ENCODE measurements around the gene TRPM7. TPM values are rescaled to one million over a fixed set of nuclear protein-coding genes. Genes with fewer than 3 reads are reported as not detected.
"Not testable (repeated sequence)": the region's sequence is repeated elsewhere in the genome, so short reads cannot be mapped to it uniquely, and the experiment has no call there.

TRPM7 gene
- total and polyA plus RNA-seq, 4 experiments from 2014 or later = 12.2 to 66.7 (median 40.1) TPM

DNA sequence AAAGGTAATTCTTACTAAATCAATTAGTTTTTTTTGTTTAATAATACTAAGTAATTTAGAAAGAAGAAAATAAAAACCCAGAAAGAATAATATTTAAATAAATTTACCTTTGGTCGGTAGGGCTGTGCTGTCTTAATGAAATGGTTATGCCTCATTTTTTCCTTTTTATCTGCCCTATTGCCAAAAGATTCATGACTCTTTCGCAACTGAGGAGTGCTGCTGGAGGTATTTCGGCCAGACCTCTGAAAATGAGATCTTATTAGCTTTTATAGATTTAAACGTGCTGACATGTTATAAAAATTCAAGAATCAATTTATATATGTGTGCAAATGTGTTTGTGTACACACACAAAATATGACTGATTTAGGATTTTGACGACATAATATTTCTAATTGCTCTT is 73.0 kb downstream of the TRPM7 start:
- CTCF ChIA-PET (ENCODE audit: partially characterized antibody) = no interaction called here
- Mint-ChIP-seq H3K4me1 (no peaks in the 10 kb centered on the region), H3K27me3 (no peaks in the 10 kb centered on the region), H3K9me3 (no peaks in the 10 kb centered on the region), H3K27ac (no peak overlapping the region), H3K4me3 (no peak overlapping the region), H3K36me3 (peaks cover 36 to 52% of the 10 kb centered on the region in 2 donors)
- no peak for DNase-seq
- H3K9me3 ChIP-seq (ENCODE audit: control insufficient read depth in 1 of 2, low read length in 2 of 2) = no peaks in the 10 kb centered on the region
- no peaks in the 10 kb centered on the region for H3K27me3 ChIP-seq (ENCODE audit: insufficient read depth, low read length)
- H3K27ac ChIP-seq (ENCODE audit: low read depth, low read length) = no peak overlapping the region
- POLR2A ChIA-PET (ENCODE audit: partially characterized antibody) = no interaction called here
- peaks cover 26% of the 10 kb centered on the region for H3K36me3 ChIP-seq (ENCODE audit: insufficient read depth, low read length)
- H3K4me3 ChIP-seq (ENCODE audit: low read length in 2 of 2) = no peak overlapping the region
- H3K4me1 ChIP-seq (ENCODE audit: insufficient read depth, low read length) = no peaks in the 10 kb centered on the region
- intact Hi-C loops (cut with micrococcal nuclease) = no loop called here

DNA sequence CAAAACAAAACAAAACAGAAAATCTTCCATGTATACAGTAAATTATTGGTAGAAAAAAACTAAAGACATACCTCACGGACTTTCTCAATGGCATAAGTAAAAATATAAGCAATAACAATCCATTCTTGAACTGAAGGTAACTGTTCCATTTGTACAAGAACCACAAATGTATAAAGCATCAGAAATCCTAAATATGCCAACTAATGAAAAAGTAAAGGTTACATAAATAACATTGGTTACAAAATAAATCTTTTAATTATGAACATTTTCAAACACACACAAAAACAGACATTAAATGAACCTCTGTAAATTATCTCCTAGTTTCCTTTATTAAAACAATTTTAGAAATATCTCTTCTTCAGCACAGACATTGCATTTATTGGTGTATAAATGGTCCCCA is 79.5 kb downstream of the TRPM7 start:
- Mint-ChIP-seq H3K27me3 (no peaks in the 10 kb centered on the region), H3K4me3 (no peak overlapping the region), H3K9me3 (peaks cover 0 to 8% (median 0%) of the 10 kb centered on the region in 8 donors), H3K27ac (no peak overlapping the region), H3K4me1 (no peaks in the 10 kb centered on the region), H3K36me3 (peaks cover 66 to 76% of the 10 kb centered on the region in 2 donors)
- Histone ChIP-seq H3K27ac (ENCODE audit: low read depth, low read length) (no peak overlapping the region), H3K36me3 (ENCODE audit: insufficient read depth, low read length) (peaks cover 33% of the 10 kb centered on the region), H3K4me1 (ENCODE audit: insufficient read depth, low read length) (no peaks in the 10 kb centered on the region), H3K9me3 (ENCODE audit: control insufficient read depth in 1 of 2, low read length in 2 of 2) (no peaks in the 10 kb centered on the region), H3K27me3 (ENCODE audit: insufficient read depth, low read length) (no peaks in the 10 kb centered on the region), H3K4me3 (ENCODE audit: low read length in 2 of 2) (no peak overlapping the region)
- CTCF ChIA-PET (ENCODE audit: partially characterized antibody) = no interaction called here
- no peak for DNase-seq
- POLR2A ChIA-PET (ENCODE audit: partially characterized antibody) = no interaction called here
- intact Hi-C loops (cut with micrococcal nuclease) = no loop called here

DNA sequence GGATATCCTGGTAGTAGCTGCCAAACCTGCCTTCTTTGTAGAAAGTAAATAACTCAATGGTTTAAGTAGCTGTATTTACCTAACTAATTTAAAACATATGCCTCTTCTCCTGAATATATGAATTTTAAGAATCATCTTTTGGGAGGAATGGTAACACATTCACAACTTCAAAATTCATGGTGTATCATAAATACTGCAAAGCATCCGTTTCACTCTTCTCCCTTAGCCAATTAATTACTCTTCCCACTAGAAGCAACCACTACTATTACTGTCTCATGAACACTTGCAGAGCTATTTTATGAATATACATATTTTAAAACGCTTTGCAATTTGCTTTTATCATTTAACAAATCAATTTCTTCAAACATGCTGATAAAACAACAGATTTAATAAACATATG is 81.1 kb downstream of the TRPM7 start:
- H3K4me1 ChIP-seq (ENCODE audit: insufficient read depth, low read length) = no peaks in the 10 kb centered on the region
- H3K9me3 Mint-ChIP-seq = peaks cover 0 to 8% (median 0%) of the 10 kb centered on the region in 8 donors
- no peaks in the 10 kb centered on the region for H3K27me3 Mint-ChIP-seq
- no peaks in the 10 kb centered on the region for H3K4me1 Mint-ChIP-seq
- H3K27me3 ChIP-seq (ENCODE audit: insufficient read depth, low read length) = no peaks in the 10 kb centered on the region
- no peak for DNase-seq
- intact Hi-C loops (cut with micrococcal nuclease) = no loop called here
- H3K4me3 Mint-ChIP-seq = no peak overlapping the region
- no peak overlapping the region for H3K4me3 ChIP-seq (ENCODE audit: low read length in 2 of 2)
- H3K36me3 Mint-ChIP-seq = peaks cover 55 to 63% of the 10 kb centered on the region in 2 donors
- peaks cover 24% of the 10 kb centered on the region for H3K36me3 ChIP-seq (ENCODE audit: insufficient read depth, low read length)
- H3K27ac ChIP-seq (ENCODE audit: low read depth, low read length) = no peak overlapping the region
- ChIA-PET POLR2A (ENCODE audit: partially characterized antibody) (no interaction called here), CTCF (ENCODE audit: partially characterized antibody) (no interaction called here)
- no peak overlapping the region for H3K27ac Mint-ChIP-seq
- no peaks in the 10 kb centered on the region for H3K9me3 ChIP-seq (ENCODE audit: control insufficient read depth in 1 of 2, low read length in 2 of 2)

DNA sequence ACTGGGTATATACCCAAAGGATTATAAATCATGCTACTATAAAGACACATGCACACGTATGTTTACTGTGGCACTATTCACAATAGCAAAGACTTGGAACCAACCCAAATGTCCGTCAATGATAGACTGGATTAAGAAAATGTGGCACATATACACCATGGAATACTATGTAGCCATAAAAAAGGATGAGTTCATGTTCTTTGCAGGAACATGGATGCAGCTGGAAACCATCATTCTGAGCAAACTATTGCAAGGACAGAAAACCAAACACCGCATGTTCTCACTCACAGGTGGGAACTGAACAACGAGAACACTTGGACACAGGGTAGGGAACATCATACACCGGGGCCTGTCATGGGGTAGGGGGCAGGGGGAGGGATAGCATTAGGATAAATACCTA is 84.6 kb downstream of the TRPM7 start:
- H3K9me3 ChIP-seq (ENCODE audit: control insufficient read depth in 1 of 2, low read length in 2 of 2); POLR2A ChIA-PET (ENCODE audit: partially characterized antibody); H3K27me3 Mint-ChIP-seq; H3K27me3 ChIP-seq (ENCODE audit: insufficient read depth, low read length); H3K4me1 ChIP-seq (ENCODE audit: insufficient read depth, low read length); H3K4me3 ChIP-seq (ENCODE audit: low read length in 2 of 2); H3K4me3 Mint-ChIP-seq; H3K36me3 ChIP-seq (ENCODE audit: insufficient read depth, low read length); H3K27ac Mint-ChIP-seq; CTCF ChIA-PET (ENCODE audit: partially characterized antibody); H3K9me3 Mint-ChIP-seq; H3K4me1 Mint-ChIP-seq; H3K27ac ChIP-seq (ENCODE audit: low read depth, low read length); DNase-seq; intact Hi-C loops (cut with micrococcal nuclease): not testable (repeated sequence)
- H3K36me3 Mint-ChIP-seq = peaks cover 60 to 61% of the 10 kb centered on the region in 2 donors

DNA sequence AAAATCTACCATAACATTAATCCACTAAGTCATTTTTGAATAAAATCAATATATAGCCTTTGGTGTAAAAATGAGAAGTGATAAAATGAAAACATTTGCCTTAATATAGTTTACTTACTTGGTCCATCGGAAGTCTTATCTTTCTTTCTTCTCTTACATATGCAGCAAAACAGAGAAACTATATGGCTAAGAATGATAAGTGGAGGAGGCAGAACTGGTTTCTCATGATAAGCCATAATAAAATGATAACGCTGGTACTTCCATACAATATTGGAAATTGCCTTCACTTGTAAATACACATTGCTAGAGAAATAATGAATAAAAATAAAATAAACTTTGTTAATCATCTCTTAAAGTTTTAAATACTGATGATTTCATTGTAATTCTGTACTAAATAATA is 92.3 kb downstream of the TRPM7 start:
- Histone ChIP-seq H3K27me3 (ENCODE audit: insufficient read depth, low read length) (no peaks in the 10 kb centered on the region), H3K4me1 (ENCODE audit: insufficient read depth, low read length) (no peaks in the 10 kb centered on the region), H3K9me3 (ENCODE audit: control insufficient read depth in 1 of 2, low read length in 2 of 2) (no peaks in the 10 kb centered on the region), H3K27ac (ENCODE audit: low read depth, low read length) (no peak overlapping the region), H3K4me3 (ENCODE audit: low read length in 2 of 2) (no peak overlapping the region), H3K36me3 (ENCODE audit: insufficient read depth, low read length) (peaks cover 42% of the 10 kb centered on the region)
- DNase-seq = no peak
- ChIA-PET CTCF (ENCODE audit: partially characterized antibody) (no interaction called here), POLR2A (ENCODE audit: partially characterized antibody) (no interaction called here)
- Mint-ChIP-seq H3K36me3 (peaks cover 38 to 68% of the 10 kb centered on the region in 2 donors), H3K4me1 (no peaks in the 10 kb centered on the region), H3K27me3 (no peaks in the 10 kb centered on the region), H3K9me3 (no peaks in the 10 kb centered on the region), H3K27ac (peak overlapping the region in 1 of 7 donors; percentile 50), H3K4me3 (no peak overlapping the region)
- intact Hi-C loops (cut with micrococcal nuclease) = no loop called here

DNA sequence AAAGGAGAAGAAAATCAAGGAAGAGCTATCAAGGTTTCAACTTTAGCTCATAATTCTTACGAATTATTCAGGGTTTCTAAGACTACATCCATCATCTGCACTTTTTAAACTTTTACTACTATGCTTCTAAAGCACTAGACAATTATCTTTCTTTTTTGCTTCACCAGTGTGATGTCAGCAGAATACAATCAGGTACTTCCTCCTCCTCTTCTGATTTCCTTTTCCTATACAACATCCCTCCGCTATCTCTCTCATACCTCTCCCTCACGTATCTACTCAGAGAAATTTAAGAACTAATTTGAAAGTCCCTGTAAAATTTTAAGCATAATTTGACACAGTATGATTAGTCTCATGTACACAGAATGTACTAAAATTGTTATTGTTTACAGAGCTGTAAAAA is 92.8 kb downstream of the TRPM7 start:
- no peaks in the 10 kb centered on the region for H3K27me3 Mint-ChIP-seq
- intact Hi-C loops (cut with micrococcal nuclease) = no loop called here
- peak overlapping the region in 3 of 7 donors; percentile 14 to 57 (median 27) for H3K27ac Mint-ChIP-seq
- H3K9me3 ChIP-seq (ENCODE audit: control insufficient read depth in 1 of 2, low read length in 2 of 2) = no peaks in the 10 kb centered on the region
- no peaks in the 10 kb centered on the region for H3K9me3 Mint-ChIP-seq
- H3K4me3 ChIP-seq (ENCODE audit: low read length in 2 of 2) = no peak overlapping the region
- H3K4me1 ChIP-seq (ENCODE audit: insufficient read depth, low read length) = no peaks in the 10 kb centered on the region
- DNase-seq = no peak
- H3K36me3 Mint-ChIP-seq = peaks cover 36 to 67% of the 10 kb centered on the region in 2 donors
- POLR2A ChIA-PET (ENCODE audit: partially characterized antibody) = no interaction called here
- CTCF ChIA-PET (ENCODE audit: partially characterized antibody) = no interaction called here
- H3K27me3 ChIP-seq (ENCODE audit: insufficient read depth, low read length) = no peaks in the 10 kb centered on the region
- H3K4me3 Mint-ChIP-seq = no peak overlapping the region
- peaks cover 45% of the 10 kb centered on the region for H3K36me3 ChIP-seq (ENCODE audit: insufficient read depth, low read length)
- no peak overlapping the region for H3K27ac ChIP-seq (ENCODE audit: low read depth, low read length)
- no peaks in the 10 kb centered on the region for H3K4me1 Mint-ChIP-seq

DNA sequence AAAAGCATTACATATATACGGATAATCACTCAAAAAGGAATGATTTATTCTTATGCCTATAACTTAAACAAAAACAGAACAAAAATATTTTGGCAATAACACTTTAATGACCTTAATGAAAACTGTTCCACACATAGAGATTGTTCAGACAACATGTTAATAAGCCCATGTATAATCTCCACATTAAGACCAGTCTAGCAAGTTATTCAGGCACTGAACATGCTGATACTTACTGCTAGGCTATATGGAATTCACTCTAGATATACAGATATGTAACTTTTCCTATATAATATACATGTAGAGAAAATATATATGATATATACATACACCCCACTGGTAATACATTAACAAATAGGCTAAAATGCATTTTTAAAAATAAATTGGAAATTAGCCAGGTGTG is 96.3 kb downstream of the TRPM7 start:
- peaks cover 48% of the 10 kb centered on the region for H3K36me3 ChIP-seq (ENCODE audit: insufficient read depth, low read length)
- no peak overlapping the region for H3K4me3 ChIP-seq (ENCODE audit: low read length in 2 of 2)
- no peaks in the 10 kb centered on the region for H3K27me3 ChIP-seq (ENCODE audit: insufficient read depth, low read length)
- H3K27ac Mint-ChIP-seq = no peak overlapping the region
- intact Hi-C loops (cut with micrococcal nuclease) = no loop called here
- H3K9me3 Mint-ChIP-seq = no peaks in the 10 kb centered on the region
- H3K36me3 Mint-ChIP-seq = peaks cover 41 to 68% of the 10 kb centered on the region in 2 donors
- H3K9me3 ChIP-seq (ENCODE audit: control insufficient read depth in 1 of 2, low read length in 2 of 2) = no peaks in the 10 kb centered on the region
- no peak overlapping the region for H3K4me3 Mint-ChIP-seq
- H3K4me1 Mint-ChIP-seq = peaks cover 0 to 1% (median 0%) of the 10 kb centered on the region in 4 donors
- no peak for DNase-seq
- no peaks in the 10 kb centered on the region for H3K27me3 Mint-ChIP-seq
- ChIA-PET CTCF (ENCODE audit: partially characterized antibody) (no interaction called here), POLR2A (ENCODE audit: partially characterized antibody) (no interaction called here)
- H3K4me1 ChIP-seq (ENCODE audit: insufficient read depth, low read length) = no peaks in the 10 kb centered on the region
- no peak overlapping the region for H3K27ac ChIP-seq (ENCODE audit: low read depth, low read length)

DNA sequence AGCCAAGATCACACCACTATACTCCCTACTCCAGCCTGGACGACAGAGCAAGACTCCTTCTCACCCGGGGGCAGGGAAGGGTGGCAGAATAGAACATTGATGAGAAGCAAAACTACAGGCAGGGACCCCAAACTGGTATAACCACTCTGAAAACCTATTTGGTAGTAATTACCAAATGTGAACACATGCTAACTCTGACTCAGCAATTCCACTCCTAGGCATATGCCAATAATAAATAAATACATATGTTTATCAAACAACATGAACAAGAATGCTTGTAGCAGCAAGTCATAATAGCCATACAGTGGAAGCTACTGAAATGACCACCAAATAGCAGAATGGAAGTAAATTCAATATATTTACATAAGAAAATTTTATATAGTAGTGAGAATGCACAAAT is 109.1 kb downstream of the TRPM7 start:
- H3K4me1 ChIP-seq (ENCODE audit: insufficient read depth, low read length) = no peaks in the 10 kb centered on the region
- DNase-seq = no peak
- Mint-ChIP-seq H3K36me3 (peaks cover 26 to 65% of the 10 kb centered on the region in 2 donors), H3K27me3 (no peaks in the 10 kb centered on the region), H3K27ac (peak overlapping the region in 1 of 7 donors; percentile 53), H3K4me3 (no peak overlapping the region), H3K4me1 (peaks cover 0 to 1% (median 0%) of the 10 kb centered on the region in 4 donors), H3K9me3 (no peaks in the 10 kb centered on the region)
- intact Hi-C loops (cut with micrococcal nuclease) = no loop called here
- H3K9me3 ChIP-seq (ENCODE audit: control insufficient read depth in 1 of 2, low read length in 2 of 2) = no peaks in the 10 kb centered on the region
- H3K4me3 ChIP-seq (ENCODE audit: low read length in 2 of 2) = no peak overlapping the region
- POLR2A ChIA-PET (ENCODE audit: partially characterized antibody) = no interaction called here
- H3K36me3 ChIP-seq (ENCODE audit: insufficient read depth, low read length) = peaks cover 26% of the 10 kb centered on the region
- CTCF ChIA-PET (ENCODE audit: partially characterized antibody) = no interaction called here
- no peak overlapping the region for H3K27ac ChIP-seq (ENCODE audit: low read depth, low read length)
- H3K27me3 ChIP-seq (ENCODE audit: insufficient read depth, low read length) = no peaks in the 10 kb centered on the region
